C4-2B (cell line): ENCODE data around the gene IL17RD.

Experiments
- CTCF ChIP-seq: fragments of 450-650 bp; conservative IDR thresholded peaks from 2 replicates; pipeline ENCODE4 v1.5.1; 2017; ENCODE audit warnings: mild to moderate bottlenecking
- ZFX ChIP-seq: fragments of 450-650 bp; IDR thresholded peaks from 2 replicates; pipeline ENCODE4 v1.6.1; 2017

- TF ChIP-seq ZFX (no peak), CTCF (no peak)
Observed at GRCh38 chr3:57168151-57168550, 3.0 kb upstream of the IL17RD start.
